ENCODE data around the gene ROBO2.

ROBO2 gene

GRCh38 chr3:77464111-77464688 lies 424.3 kb downstream of the ROBO2 start:
- in situ Hi-C loops (cut with MboI; ENCODE audit: low sequenced_read_pairs): no loop called here

- in situ Hi-C loops (cut with MboI; ENCODE audit: low sequenced_read_pairs): no loop called here
These were observed 426.7 kb downstream of the ROBO2 start for GRCh38 chr3:77466562-77467115.

GRCh38 chr3:77467702-77468625 lies 428.1 kb downstream of the ROBO2 start:
- in situ Hi-C loops (cut with MboI; ENCODE audit: low sequenced_read_pairs): no loop called here

DNA sequence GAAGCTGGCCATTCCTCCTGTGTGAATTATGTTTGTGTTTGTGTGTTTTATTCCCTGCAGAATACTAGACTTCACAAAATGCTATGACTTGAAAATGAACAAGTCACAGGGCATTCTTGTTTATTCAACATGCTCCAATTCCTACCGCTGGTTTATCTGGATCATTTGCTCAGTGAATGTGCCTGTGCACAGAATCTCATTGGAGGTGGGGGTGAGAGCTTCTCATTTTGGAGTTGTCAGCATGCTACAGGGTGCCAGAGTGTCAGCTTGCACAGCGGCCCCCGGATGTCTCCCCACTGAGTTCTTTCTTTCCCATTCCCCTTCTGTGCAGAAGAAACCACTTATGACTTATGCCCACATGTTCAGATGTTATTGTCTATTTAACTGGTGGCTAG lies 428.7 kb downstream of the ROBO2 start:
- in situ Hi-C loops (cut with MboI; ENCODE audit: low sequenced_read_pairs): no loop called here

GRCh38 chr3:77475507-77475906 lies 435.6 kb downstream of the ROBO2 start:
- in situ Hi-C loops (cut with MboI; ENCODE audit: low sequenced_read_pairs): no loop called here

- in situ Hi-C loops (cut with MboI; ENCODE audit: low sequenced_read_pairs): no loop called here
These were observed 439.1 kb downstream of the ROBO2 start for GRCh38 chr3:77479021-77479420.

- in situ Hi-C loops (cut with MboI; ENCODE audit: low sequenced_read_pairs): no loop called here
These were observed 449.3 kb downstream of the ROBO2 start for GRCh38 chr3:77489216-77489615.

DNA sequence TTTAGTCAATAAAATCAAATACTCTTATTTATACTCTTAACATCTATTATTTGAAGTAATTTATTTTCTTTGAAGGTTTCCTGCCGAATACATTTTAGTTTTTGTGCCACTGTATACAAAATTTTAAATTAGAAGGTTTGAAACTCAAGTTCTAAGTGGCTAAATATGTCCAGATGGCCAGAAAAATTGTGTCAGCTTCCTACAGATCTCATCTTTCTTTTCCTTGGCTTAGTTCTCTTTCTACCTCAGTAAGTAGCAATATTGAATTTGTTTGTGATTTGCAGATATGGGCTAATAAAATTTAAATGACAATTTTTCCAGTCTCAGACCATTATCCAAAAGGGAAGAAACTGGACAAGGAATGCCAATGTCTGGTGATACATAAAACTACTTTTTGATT lies 452.1 kb downstream of the ROBO2 start:
- in situ Hi-C loops (cut with MboI; ENCODE audit: low sequenced_read_pairs): no loop called here

- in situ Hi-C loops (cut with MboI; ENCODE audit: low sequenced_read_pairs): no loop called here
These were observed 460.8 kb downstream of the ROBO2 start for GRCh38 chr3:77500721-77501120.

- in situ Hi-C loops (cut with MboI; ENCODE audit: low sequenced_read_pairs): no loop called here
These were observed 466.5 kb downstream of the ROBO2 start for GRCh38 chr3:77506384-77506783.

GRCh38 chr3:77513542-77513941 lies 473.6 kb downstream of the ROBO2 start:
- in situ Hi-C loops (cut with MboI; ENCODE audit: low sequenced_read_pairs): no loop called here

DNA sequence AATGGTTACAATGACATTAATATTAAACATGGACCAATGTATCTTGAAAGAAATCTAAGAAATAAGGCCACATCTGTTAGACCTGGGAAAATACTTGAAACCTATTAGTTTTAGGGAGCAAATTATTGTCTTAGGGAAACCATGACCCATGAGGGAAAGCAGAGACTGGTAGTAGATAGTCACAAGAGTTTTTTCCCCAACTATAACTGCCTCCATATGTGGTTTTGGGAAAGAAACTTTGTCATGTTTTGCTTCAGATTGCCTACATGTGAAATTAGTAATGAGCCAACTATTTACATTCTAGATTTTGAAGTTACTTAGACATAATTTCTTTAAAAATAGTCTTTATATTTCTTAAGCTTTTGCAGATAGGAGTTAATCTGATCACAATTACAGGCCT lies 474.9 kb downstream of the ROBO2 start:
- in situ Hi-C loops (cut with MboI; ENCODE audit: low sequenced_read_pairs): no loop called here

GRCh38 chr3:77524463-77524862 lies 484.6 kb downstream of the ROBO2 start:
- in situ Hi-C loops (cut with MboI; ENCODE audit: low sequenced_read_pairs): no loop called here

DNA sequence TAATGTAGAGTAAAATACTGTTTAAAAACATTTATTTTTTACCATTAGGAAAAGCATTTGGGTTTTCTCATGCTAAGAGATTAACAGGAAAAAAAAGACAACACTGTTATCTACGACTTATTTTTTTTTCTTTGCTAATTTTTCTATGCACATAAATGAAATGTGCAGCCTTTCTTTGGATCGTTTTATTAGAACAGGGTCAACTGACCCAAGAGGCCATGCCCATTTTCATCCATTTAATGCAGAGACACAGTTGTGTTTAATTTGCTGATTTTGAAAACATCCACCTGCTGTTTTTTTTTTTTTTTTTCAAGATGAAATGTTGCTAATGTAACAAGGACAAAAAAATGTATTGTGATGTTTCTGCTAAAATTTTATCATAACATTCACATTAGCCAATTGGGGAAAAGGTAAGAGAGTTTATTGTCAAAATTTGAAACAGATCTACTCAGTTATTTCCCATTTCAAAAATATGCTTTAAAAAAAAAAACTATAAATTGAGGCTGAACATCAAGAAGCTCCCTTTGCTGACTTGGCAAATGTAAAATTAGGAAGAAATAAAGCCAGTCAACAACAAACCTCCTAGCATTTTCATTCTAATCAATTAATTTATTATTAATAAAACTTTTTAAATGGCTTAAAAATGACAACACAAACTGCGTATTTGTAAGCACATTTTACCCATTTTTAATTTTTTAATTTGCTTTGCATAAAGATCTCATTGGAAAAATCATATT lies 485.2 kb downstream of the ROBO2 start:
- in situ Hi-C loops (cut with MboI; ENCODE audit: low sequenced_read_pairs): no loop called here

GRCh38 chr3:77526573-77527113 lies 486.7 kb downstream of the ROBO2 start:
- in situ Hi-C loops (cut with MboI; ENCODE audit: low sequenced_read_pairs): no loop called here

DNA sequence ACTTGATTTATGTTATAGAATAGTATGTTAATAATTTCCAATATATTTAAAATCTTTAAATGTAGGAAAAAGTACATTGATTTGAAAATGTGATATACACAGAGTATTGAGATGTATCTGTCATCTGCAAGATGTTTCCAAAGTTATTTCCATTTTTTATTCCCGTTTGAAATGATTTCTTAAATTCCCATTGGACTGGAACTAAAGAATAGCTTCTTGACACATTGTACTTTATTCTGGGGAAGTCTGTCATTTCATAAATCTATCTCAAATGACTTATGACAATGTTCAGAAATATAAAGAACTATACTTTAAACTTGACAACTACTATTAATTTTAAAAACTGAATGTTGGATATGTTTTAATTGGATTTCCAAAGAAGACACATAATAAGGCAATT lies 489.6 kb downstream of the ROBO2 start:
- in situ Hi-C loops (cut with MboI; ENCODE audit: low sequenced_read_pairs): no loop called here

- in situ Hi-C loops (cut with MboI; ENCODE audit: low sequenced_read_pairs): no loop called here
These were observed 491.0 kb downstream of the ROBO2 start for GRCh38 chr3:77530870-77531269.

GRCh38 chr3:77535116-77535515 lies 495.2 kb downstream of the ROBO2 start:
- in situ Hi-C loops (cut with MboI; ENCODE audit: low sequenced_read_pairs): no loop called here

DNA sequence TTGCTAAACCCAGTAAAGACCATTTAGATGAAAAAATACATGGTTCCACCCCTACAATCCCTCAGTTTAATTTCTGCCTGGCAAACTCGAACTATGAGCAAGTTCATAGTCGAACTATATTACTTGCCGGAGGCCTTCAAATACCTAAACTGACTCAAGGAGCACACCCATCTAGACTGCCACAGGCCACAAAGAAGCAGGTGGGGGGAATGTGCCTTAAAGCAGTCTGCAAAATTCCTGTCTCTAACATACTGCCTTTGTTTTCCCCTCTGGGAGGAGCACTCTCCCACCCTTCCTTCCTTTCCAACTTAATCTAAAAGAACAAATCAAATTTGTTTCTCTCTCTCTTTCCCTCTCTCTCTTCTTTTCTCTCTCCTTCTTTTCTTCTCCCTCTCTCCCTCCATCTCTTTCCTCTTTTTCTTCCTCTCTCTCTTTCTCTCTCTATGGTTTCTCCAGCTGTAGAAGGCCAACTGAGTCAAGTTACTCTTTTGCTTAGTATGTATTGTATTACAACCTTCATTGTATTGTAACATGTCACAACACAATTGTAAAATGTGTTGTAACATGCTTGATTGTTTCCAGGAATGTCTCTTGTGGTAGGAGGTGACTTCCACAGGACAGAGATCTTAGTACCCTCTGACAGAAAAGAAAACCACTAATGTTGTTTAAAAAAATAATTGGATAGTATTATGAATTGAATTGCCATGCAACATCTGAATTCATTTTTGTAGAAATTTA lies 496.3 kb downstream of the ROBO2 start:
- in situ Hi-C loops (cut with MboI; ENCODE audit: low sequenced_read_pairs): no loop called here

DNA sequence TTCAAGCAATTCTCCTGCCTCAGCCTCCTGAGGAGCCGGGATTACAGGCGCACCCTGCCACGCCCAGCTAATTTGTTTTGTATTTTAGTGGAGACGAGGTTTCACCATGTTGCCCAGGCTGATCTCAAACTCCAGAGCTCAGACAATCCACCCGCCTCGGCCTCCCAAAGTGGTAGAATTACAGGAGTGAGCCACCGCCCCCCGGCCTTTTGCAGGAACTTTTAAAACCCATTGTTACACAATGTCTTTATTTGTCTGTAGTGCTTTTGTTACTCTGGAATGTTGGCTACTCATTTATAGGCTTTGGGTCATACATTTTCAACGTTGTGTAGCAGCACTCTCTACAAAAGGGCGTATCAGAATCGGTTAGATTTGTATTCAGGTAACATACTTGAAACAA lies 499.1 kb downstream of the ROBO2 start:
- in situ Hi-C loops (cut with MboI; ENCODE audit: low sequenced_read_pairs): no loop called here

GRCh38 chr3:77539677-77540076 lies 499.8 kb downstream of the ROBO2 start:
- in situ Hi-C loops (cut with MboI; ENCODE audit: low sequenced_read_pairs): no loop called here

All from HL-60/S4 treated with retinoic acid at 250 ng/mL for 4 days and 3 days (cell line).